B cell (primary cell): ENCODE data around the gene TWSG1.
"Not testable (repeated sequence)": the region's sequence is repeated elsewhere in the genome, so short reads cannot be mapped to it uniquely, and the experiment has no call there.

Experiments used
- EZH2 ChIP-seq: IDR thresholded peaks from 2 replicates; pipeline ENCODE4 v1.6.1; 2012; ENCODE audit warnings: borderline replicate concordance, low read depth, mild to moderate bottlenecking, moderate library complexity, low read length; ENCODE audit not compliant: insufficient read depth, poor library complexity, severe bottlenecking
- TF ChIP-seq, protein P1 (sequence below): fragments of 200-600 bp; IDR thresholded peaks from one replicate; pipeline ENCODE4 v1.8.0; 2022; ENCODE audit warnings: antibody characterized with exemption, mild to moderate bottlenecking

DNA sequence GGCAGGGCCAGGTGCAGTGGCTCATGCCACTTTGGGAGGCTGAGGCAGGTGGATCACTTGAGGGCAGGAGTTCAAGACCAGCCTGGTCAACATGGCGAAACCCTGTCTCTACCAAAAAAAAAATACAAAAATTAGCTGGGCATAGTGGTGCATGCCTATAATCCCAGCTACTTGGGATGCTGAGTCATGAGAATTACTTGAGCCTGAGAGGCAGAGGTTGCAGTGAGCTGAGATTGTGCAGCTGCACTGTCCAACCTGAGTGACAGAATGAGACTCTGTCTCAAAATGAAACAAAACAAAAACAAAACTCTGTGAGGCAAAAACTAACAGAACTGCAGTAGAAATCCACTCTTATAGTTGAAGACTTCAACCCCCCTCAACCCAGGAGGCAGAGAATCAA lies 38.7 kb downstream of the TWSG1 start:
- TF ChIP-seq, protein P1, sequence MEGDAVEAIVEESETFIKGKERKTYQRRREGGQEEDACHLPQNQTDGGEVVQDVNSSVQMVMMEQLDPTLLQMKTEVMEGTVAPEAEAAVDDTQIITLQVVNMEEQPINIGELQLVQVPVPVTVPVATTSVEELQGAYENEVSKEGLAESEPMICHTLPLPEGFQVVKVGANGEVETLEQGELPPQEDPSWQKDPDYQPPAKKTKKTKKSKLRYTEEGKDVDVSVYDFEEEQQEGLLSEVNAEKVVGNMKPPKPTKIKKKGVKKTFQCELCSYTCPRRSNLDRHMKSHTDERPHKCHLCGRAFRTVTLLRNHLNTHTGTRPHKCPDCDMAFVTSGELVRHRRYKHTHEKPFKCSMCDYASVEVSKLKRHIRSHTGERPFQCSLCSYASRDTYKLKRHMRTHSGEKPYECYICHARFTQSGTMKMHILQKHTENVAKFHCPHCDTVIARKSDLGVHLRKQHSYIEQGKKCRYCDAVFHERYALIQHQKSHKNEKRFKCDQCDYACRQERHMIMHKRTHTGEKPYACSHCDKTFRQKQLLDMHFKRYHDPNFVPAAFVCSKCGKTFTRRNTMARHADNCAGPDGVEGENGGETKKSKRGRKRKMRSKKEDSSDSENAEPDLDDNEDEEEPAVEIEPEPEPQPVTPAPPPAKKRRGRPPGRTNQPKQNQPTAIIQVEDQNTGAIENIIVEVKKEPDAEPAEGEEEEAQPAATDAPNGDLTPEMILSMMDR = not testable (repeated sequence)
- TF ChIP-seq EZH2 = not testable (repeated sequence)
